Right lobe of liver (tissue), 6 donors: ENCODE data around the gene TAP2. TPM values are rescaled to one million over a fixed set of nuclear protein-coding genes. Genes with fewer than 3 reads are reported as not detected.

Experiments
- ATAC-seq, 4 donors: fragments of 200-7000 bp; cut with Tn5 transposase; one replicate each; pipeline ENCODE4 v1.9.1; 2020; ENCODE audit warnings: mild to moderate bottlenecking in 4 of 4, moderate library complexity in 4 of 4
- DNase-seq, 3 donors: peaks; one replicate each; pipeline ENCODE4 v3.0.0-alpha.2; 2020
- H3K27ac ChIP-seq, 3 donors: fragments of 200-600 bp; one replicate each; pipeline ENCODE4 v1.8.0; 2022
- H3K27me3 ChIP-seq, 2 donors: fragments of 200-600 bp; one replicate each; pipeline ENCODE4 v1.8.0; 2022
- H3K36me3 ChIP-seq, 4 donors: fragments of 200-600 bp; sonication (generic) in 1 of 4; one replicate each; pipeline versions ENCODE4 v1.5.1 to v1.8.0; 2017 to 2022; ENCODE audit warnings: control low read depth in 1 of 4
- H3K4me1 ChIP-seq, 4 donors: fragments of 200-600 bp; sonication (generic) in 1 of 4; one replicate each; pipeline versions ENCODE4 v1.5.1 to v1.8.0; 2017 to 2022; ENCODE audit warnings: control low read depth in 1 of 4
- H3K4me3 ChIP-seq, 3 donors: fragments of 200-600 bp; one replicate each; pipeline ENCODE4 v1.8.0; 2022
- H3K9me3 ChIP-seq, 4 donors: fragments of 200-600 bp; sonication (generic) in 1 of 4; one replicate each; pipeline versions ENCODE4 v1.5.1 to v1.8.0; 2017 to 2022; ENCODE audit warnings: control low read depth in 1 of 4
- CTCF ChIP-seq, 4 donors: fragments of 200-600 bp in 3 of 4; fragments of 450-650 bp in 1 of 4; IDR thresholded peaks; one replicate each; pipeline versions ENCODE4 v1.5.1 to v1.8.0; 2016 to 2022; ENCODE audit warnings: antibody characterized with exemption in 4 of 4, mild to moderate bottlenecking in 2 of 4
- POLR2A ChIP-seq: fragments of 450-650 bp; IDR thresholded peaks from one replicate; pipeline ENCODE4 v1.6.1; 2017; ENCODE audit warnings: antibody characterized with exemption, mild to moderate bottlenecking
- whole genome bisulfite sequencing: methylation state at CpG from one replicate; pipeline ENCODE4 v1.1.6; 2018; ENCODE audit warnings: low coverage, low lambda C conversion rate; ENCODE audit not compliant: insufficient coverage; ENCODE audit errors: missing lambda C conversion rate; 5-methylcytosine and 5-hydroxymethylcytosine counted together
- intact Hi-C, 2 donors: fragments of 100-400 bp; cut with DNase I; formaldehyde crosslinking; loops; one replicate each; pipeline versions ENCODE4 v1.11.2 to v1.14.1; 2022
- total RNA-seq, 6 experiments: library from RNA; depleted of rRNA in 2 of 6; stranded (reverse); fragments of >200 nt in 2 of 6; fragmentation: NEBNext Ultra II Directional in 3 of 6; extraction: Animal tissue kit (Norgen Biotek cat#: 25700) in 3 of 6; gene quantifications; one replicate each; pipeline versions ENCODE4 v1.1.0 to v1.2.4, GENCODE V29; 2016 to 2023
- donor health status: DM: no; HTN: yes; CAD: no.
- donor health status: DM: no; HTN: no; CAD: no.
- donor health status: DM: no; HTN: no; CAD: no.
- donor health status: DM: no; HTN: yes; CAD: no.
- donor health status: DM: no; HTN: yes; CAD: no.

TAP2 gene
- total RNA-seq, 6 experiments from 2014 or later, result 8.8 to 20.2 (median 15.9) TPM

GRCh38 chr6:32843979-32844838, 5.7 kb upstream of the TAP2 start, which contains the start of gene PSMB8:
TSS of gene PSMB8 (minus strand) at chr6:32844047. CDS start at chr6:32843996, 51 bp downstream.
- H3K36me3 ChIP-seq, result peaks cover 5 to 40% (median 12%) of the 10 kb centered on the region in 4 donors
- 1% methylated on average over 31 of the region's 40 CpGs for WGBS

GRCh38 chr6:32843331-32843978, 4.9 kb upstream of the TAP2 start:
- ATAC-seq (peak in 1 of 4 donors; percentile 4), DNase-seq (no peak)
- Histone ChIP-seq H3K27me3 (no peaks in the 10 kb centered on the region), H3K9me3 (no peaks in the 10 kb centered on the region), H3K36me3 (peaks cover 5 to 32% (median 12%) of the 10 kb centered on the region in 4 donors), H3K4me1 (peaks cover 0 to 34% (median 10%) of the 10 kb centered on the region in 4 donors), H3K27ac (peak overlapping the region; percentile 94 to 98 (median 96)), H3K4me3 (peak overlapping the region; percentile 79 to 96 (median 92))
- 2% methylated on average over 26 of the region's 28 CpGs for WGBS
- TF ChIP-seq POLR2A (no peak), CTCF (IDR thresholded peaks at IDR 0.05) (no peak)
- intact Hi-C loops, result no loop called here

More at GRCh38 chr6:32843979-32844838, 5.7 kb upstream of the TAP2 start, which contains the start of gene PSMB8:
- intact Hi-C loops, result no loop called here
- H3K4me1 ChIP-seq, result peaks cover 0 to 34% (median 10%) of the 10 kb centered on the region in 4 donors
- H3K9me3 ChIP-seq, result no peaks in the 10 kb centered on the region
- DNase-seq, result peak; percentile 97 to 98 (median 98)
- ATAC-seq, result peak; percentile 91 to 96 (median 94)
- peak; percentile 82 for TF ChIP-seq POLR2A
- TF ChIP-seq CTCF (IDR thresholded peaks at IDR 0.05), result peak; percentile 10 to 22 (median 17)
- H3K27me3 ChIP-seq, result no peaks in the 10 kb centered on the region
- H3K27ac ChIP-seq, result peak within 1 kb of the TSS; percentile 94 to 98 (median 96)
- H3K4me3 ChIP-seq, result peak within 1 kb of the TSS; percentile 79 to 96 (median 92)

- no peak for ATAC-seq
Measured at GRCh38 chr6:32842690-32843089, 4.2 kb upstream of the TAP2 start.

More at GRCh38 chr6:32842690-32843089, 4.2 kb upstream of the TAP2 start:
- intact Hi-C loops, result no loop called here
- no peak for DNase-seq
- H3K36me3 ChIP-seq, result peaks cover 5 to 27% (median 9%) of the 10 kb centered on the region in 4 donors
- H3K9me3 ChIP-seq, result no peaks in the 10 kb centered on the region
- H3K4me3 ChIP-seq, result peak overlapping the region in 2 of 3 donors; percentile 79 to 96
- H3K4me1 ChIP-seq, result peaks cover 0 to 37% (median 12%) of the 10 kb centered on the region in 4 donors
- no peaks in the 10 kb centered on the region for H3K27me3 ChIP-seq
- TF ChIP-seq CTCF (IDR thresholded peaks at IDR 0.05), result no peak
- no peak for TF ChIP-seq POLR2A
- 67% methylated on average over 7 of the region's 8 CpGs for WGBS
- H3K27ac ChIP-seq, result peak overlapping the region in 1 of 3 donors; percentile 94
